T-helper 17 cell (primary cell): ENCODE data around the gene GAPDHS. TPM values are rescaled to one million over a fixed set of nuclear protein-coding genes. Genes with fewer than 3 reads are reported as not detected.

Source experiments
- ATAC-seq: fragments of 150-1000 bp; cut with Tn5 transposase; 2 replicates; pipeline ENCODE4 v1.10.0; 2021; ENCODE audit warnings: mild to moderate bottlenecking, moderate library complexity
- DNase-seq, 3 donors: peaks; one replicate each; pipeline versions ENCODE4 v3.0.0 to v3.0.0-alpha.2; 2020 to 2021
- H3K9me3 ChIP-seq: one replicate; pipeline ENCODE4 v1.7.0; 2013; ENCODE audit warnings: low read length, mild to moderate bottlenecking; ENCODE audit not compliant: control insufficient read depth, poor library complexity, severe bottlenecking
- H3K27ac Mint-ChIP-seq: one replicate; pipeline ENCODE4 v1.8.0; 2022; ENCODE audit warnings: mild to moderate bottlenecking, moderate library complexity, mixed read lengths
- H3K27me3 Mint-ChIP-seq: one replicate; pipeline ENCODE4 v1.8.0; 2022; ENCODE audit warnings: mixed read lengths
- H3K36me3 Mint-ChIP-seq: one replicate; pipeline ENCODE4 v1.8.0; 2022; ENCODE audit warnings: low read depth, mixed read lengths
- H3K4me1 Mint-ChIP-seq: one replicate; pipeline ENCODE4 v1.8.0; 2022; ENCODE audit warnings: mild to moderate bottlenecking, mixed read lengths
- H3K4me3 Mint-ChIP-seq: one replicate; pipeline ENCODE4 v1.8.0; 2022; ENCODE audit warnings: mild to moderate bottlenecking, moderate library complexity, mixed read lengths
- total RNA-seq, 4 donors: library from RNA in 2 of 4; stranded (reverse) in 2 of 4; gene quantifications; one replicate each; pipeline ENCODE4 v1.2.3 and lab custom pipeline; 2022 to 2026

The GAPDHS gene
- total RNA-seq: not detected
- total RNA-seq (lab: John Stamatoyannopoulos, UW): 0 reads per million in 2 donors

- ATAC-seq (no peak), DNase-seq (no peak)
- H3K36me3 Mint-ChIP-seq: peaks cover 8% of the 10 kb centered on the region
- peaks cover 44% of the 10 kb centered on the region for H3K27me3 Mint-ChIP-seq
- peaks cover 13% of the 10 kb centered on the region for H3K4me1 Mint-ChIP-seq
- no peaks in the 10 kb centered on the region for H3K9me3 ChIP-seq
- peak within 1 kb of the TSS; percentile 39 for H3K27ac Mint-ChIP-seq
- H3K4me3 Mint-ChIP-seq: peak within 1 kb of the TSS; percentile 78
Measured at GRCh38 chr19:35533201-35533821, at the start of gene GAPDHS. Gene GAPDHS, plus strand, starts transcription at chr19:35533456. Its CDS starts 72 bp downstream, at chr19:35533528.

- peaks cover 30% of the 10 kb centered on the region for H3K27me3 Mint-ChIP-seq
- no peak overlapping the region for H3K4me3 Mint-ChIP-seq
- no peaks in the 10 kb centered on the region for H3K9me3 ChIP-seq
- no peaks in the 10 kb centered on the region for H3K36me3 Mint-ChIP-seq
- ATAC-seq (no peak), DNase-seq (no peak)
- peaks cover 3% of the 10 kb centered on the region for H3K4me1 Mint-ChIP-seq
- no peak overlapping the region for H3K27ac Mint-ChIP-seq
Measured at GRCh38 chr19:35484252-35485036, 48.8 kb upstream of the GAPDHS start.

GRCh38 chr19:35486268-35486708 lies 47.0 kb upstream of the GAPDHS start:
- H3K4me3 Mint-ChIP-seq: no peak overlapping the region
- peaks cover 3% of the 10 kb centered on the region for H3K4me1 Mint-ChIP-seq
- peaks cover 48% of the 10 kb centered on the region for H3K27me3 Mint-ChIP-seq
- DNase-seq: no peak
- H3K27ac Mint-ChIP-seq: no peak overlapping the region
- no peaks in the 10 kb centered on the region for H3K9me3 ChIP-seq
- no peak for ATAC-seq
- no peaks in the 10 kb centered on the region for H3K36me3 Mint-ChIP-seq

GRCh38 chr19:35487656-35488182 lies 45.5 kb upstream of the GAPDHS start:
- Mint-ChIP-seq H3K27me3 (peaks cover 63% of the 10 kb centered on the region), H3K4me3 (no peak overlapping the region), H3K4me1 (peaks cover 3% of the 10 kb centered on the region), H3K27ac (no peak overlapping the region), H3K36me3 (no peaks in the 10 kb centered on the region)
- ATAC-seq (no peak), DNase-seq (no peak)
- no peaks in the 10 kb centered on the region for H3K9me3 ChIP-seq

- Mint-ChIP-seq H3K4me3 (no peak overlapping the region), H3K27me3 (peaks cover 71% of the 10 kb centered on the region), H3K4me1 (peaks cover 3% of the 10 kb centered on the region), H3K27ac (no peak overlapping the region), H3K36me3 (no peaks in the 10 kb centered on the region)
- no peak for DNase-seq
- no peak for ATAC-seq
- no peaks in the 10 kb centered on the region for H3K9me3 ChIP-seq
Measured at GRCh38 chr19:35488677-35489076, 44.6 kb upstream of the GAPDHS start.

- Mint-ChIP-seq H3K27me3 (peaks cover 67% of the 10 kb centered on the region), H3K36me3 (no peaks in the 10 kb centered on the region), H3K4me3 (no peak within 1 kb of the TSS), H3K27ac (no peak within 1 kb of the TSS), H3K4me1 (peaks cover 2% of the 10 kb centered on the region)
- H3K9me3 ChIP-seq: no peaks in the 10 kb centered on the region
- DNase-seq: no peak
- ATAC-seq: no peak
Measured at GRCh38 chr19:35490364-35490763, 42.9 kb upstream of the GAPDHS start, which contains the start of gene KRTDAP. Gene KRTDAP, minus strand, starts transcription at chr19:35490464. Its CDS starts 22 bp downstream, at chr19:35490442.

GRCh38 chr19:35491836-35492360 lies 41.4 kb upstream of the GAPDHS start:
- Mint-ChIP-seq H3K36me3 (no peaks in the 10 kb centered on the region), H3K4me1 (peaks cover 3% of the 10 kb centered on the region), H3K4me3 (no peak overlapping the region), H3K27me3 (peaks cover 63% of the 10 kb centered on the region), H3K27ac (no peak overlapping the region)
- DNase-seq (no peak), ATAC-seq (no peak)
- no peaks in the 10 kb centered on the region for H3K9me3 ChIP-seq

GRCh38 chr19:35493971-35494370 lies 39.3 kb upstream of the GAPDHS start:
- ATAC-seq (no peak), DNase-seq (no peak)
- Mint-ChIP-seq H3K27ac (no peak overlapping the region), H3K4me1 (peaks cover 6% of the 10 kb centered on the region), H3K36me3 (no peaks in the 10 kb centered on the region), H3K27me3 (peaks cover 54% of the 10 kb centered on the region), H3K4me3 (no peak overlapping the region)
- H3K9me3 ChIP-seq: no peaks in the 10 kb centered on the region

- Mint-ChIP-seq H3K27ac (no peak overlapping the region), H3K36me3 (no peaks in the 10 kb centered on the region), H3K27me3 (peaks cover 46% of the 10 kb centered on the region), H3K4me1 (peaks cover 6% of the 10 kb centered on the region), H3K4me3 (no peak overlapping the region)
- ATAC-seq: peak; percentile 96
- DNase-seq: peak; percentile 43 to 63 (median 50)
- H3K9me3 ChIP-seq: no peaks in the 10 kb centered on the region
Measured at GRCh38 chr19:35495107-35496064, 37.9 kb upstream of the GAPDHS start.

- Mint-ChIP-seq H3K4me1 (peaks cover 10% of the 10 kb centered on the region), H3K36me3 (peaks cover 3% of the 10 kb centered on the region), H3K27ac (peak overlapping the region; percentile 75), H3K4me3 (no peak overlapping the region), H3K27me3 (peaks cover 42% of the 10 kb centered on the region)
- H3K9me3 ChIP-seq: no peaks in the 10 kb centered on the region
- ATAC-seq: no peak
- no peak for DNase-seq
Measured at GRCh38 chr19:35497406-35497805, 35.9 kb upstream of the GAPDHS start.

- peaks cover 10% of the 10 kb centered on the region for H3K4me1 Mint-ChIP-seq
- no peaks in the 10 kb centered on the region for H3K9me3 ChIP-seq
- no peak for ATAC-seq
- no peak for DNase-seq
- peak overlapping the region; percentile 75 for H3K27ac Mint-ChIP-seq
- H3K4me3 Mint-ChIP-seq: no peak overlapping the region
- H3K27me3 Mint-ChIP-seq: peaks cover 41% of the 10 kb centered on the region
- peaks cover 3% of the 10 kb centered on the region for H3K36me3 Mint-ChIP-seq
Measured at GRCh38 chr19:35498220-35498619, 35.0 kb upstream of the GAPDHS start.

- Mint-ChIP-seq H3K27me3 (peaks cover 37% of the 10 kb centered on the region), H3K36me3 (peaks cover 3% of the 10 kb centered on the region), H3K27ac (no peak overlapping the region), H3K4me3 (no peak overlapping the region), H3K4me1 (peaks cover 12% of the 10 kb centered on the region)
- no peak for DNase-seq
- ATAC-seq: no peak
- no peaks in the 10 kb centered on the region for H3K9me3 ChIP-seq
Measured at GRCh38 chr19:35498984-35499527, 34.2 kb upstream of the GAPDHS start.
